Neural progenitor cell (in vitro differentiated cells): ENCODE results near the gene TP63. TPM values are rescaled to one million over a fixed set of nuclear protein-coding genes. Genes with fewer than 3 reads are reported as not detected.

Source experiments
- DNase-seq: peaks from one replicate; pipeline ENCODE4 v3.0.0-alpha.2; 2016; ENCODE audit warnings: low spot score
- H2AFZ ChIP-seq: fragments of 200-600 bp; sonication (generic); replicated peaks from 2 replicates; pipeline ENCODE4 v1.6.1; 2016; ENCODE audit warnings: antibody characterized with exemption
- H3F3A ChIP-seq: fragments of 200-600 bp; sonication (generic); 2 replicates; pipeline ENCODE4 v1.6.1; 2016; ENCODE audit warnings: antibody characterized with exemption, low read depth
- H3K27ac ChIP-seq: fragments of 200-600 bp; sonication (generic); 2 replicates; pipeline ENCODE4 v1.5.1; 2016; ENCODE audit warnings: mild to moderate bottlenecking
- H3K27me3 ChIP-seq: fragments of 200-600 bp; sonication (generic); 2 replicates; pipeline ENCODE4 v1.6.1; 2016; ENCODE audit warnings: mild to moderate bottlenecking, moderate library complexity
- H3K36me3 ChIP-seq: fragments of 200-600 bp; sonication (generic); 2 replicates; pipeline ENCODE4 v1.5.1; 2016
- H3K4me1 ChIP-seq: fragments of 200-600 bp; sonication (generic); 2 replicates; pipeline ENCODE4 v1.6.1; 2016; ENCODE audit warnings: mixed run types
- H3K4me2 ChIP-seq: fragments of 200-600 bp; sonication (generic); 2 replicates; pipeline ENCODE4 v1.6.1; 2016
- H3K4me3 ChIP-seq: fragments of 200-600 bp; sonication (generic); 2 replicates; pipeline ENCODE4 v1.5.1; 2016
- H3K79me2 ChIP-seq: fragments of 200-600 bp; sonication (generic); 2 replicates; pipeline ENCODE4 v1.6.1; 2016; ENCODE audit warnings: low read depth
- H3K9ac ChIP-seq: fragments of 200-600 bp; sonication (generic); 2 replicates; pipeline ENCODE4 v1.6.1; 2016
- H3K9me3 ChIP-seq: fragments of 200-600 bp; sonication (generic); 2 replicates; pipeline ENCODE4 v1.5.1; 2016; ENCODE audit warnings: low read depth
- H4K20me1 ChIP-seq: fragments of 200-600 bp; sonication (generic); 2 replicates; pipeline ENCODE4 v1.6.1; 2016; ENCODE audit warnings: low read depth
- H3K27ac Mint-ChIP-seq: 3 replicates; pipeline ENCODE4 v1.8.0; 2021; ENCODE audit warnings: mixed read lengths
- H3K27me3 Mint-ChIP-seq: 2 replicates; pipeline ENCODE4 v1.8.0; 2022; ENCODE audit warnings: low read depth, mild to moderate bottlenecking, inconsistent platforms, moderate library complexity, mixed read lengths; ENCODE audit not compliant: insufficient read depth
- H3K36me3 Mint-ChIP-seq: 3 replicates; pipeline ENCODE4 v1.8.0; 2021; ENCODE audit warnings: mixed read lengths
- H3K4me1 Mint-ChIP-seq: 3 replicates; pipeline ENCODE4 v1.8.0; 2021; ENCODE audit warnings: mixed read lengths
- H3K4me3 Mint-ChIP-seq: 3 replicates; pipeline ENCODE4 v1.8.0; 2021; ENCODE audit warnings: mild to moderate bottlenecking, moderate library complexity, mixed read lengths
- H3K9me3 Mint-ChIP-seq: 3 replicates; pipeline ENCODE4 v1.8.0; 2020; ENCODE audit warnings: mixed read lengths
- CTCF ChIP-seq: fragments of 200-600 bp; sonication (generic); IDR thresholded peaks from 2 replicates; pipeline ENCODE4 v1.5.1; 2017; ENCODE audit warnings: antibody characterized with exemption, mild to moderate bottlenecking
- EZH2 ChIP-seq: fragments of 200-600 bp; sonication (generic); IDR thresholded peaks from 2 replicates; pipeline ENCODE4 v1.6.1; 2017; ENCODE audit warnings: antibody characterized with exemption, mild to moderate bottlenecking, moderate library complexity
- EZH2phosphoT487 ChIP-seq: fragments of 200-600 bp; sonication (generic); IDR thresholded peaks from 2 replicates; pipeline ENCODE4 v1.6.1; 2017; ENCODE audit warnings: antibody characterized with exemption
- total RNA-seq: library from RNA; depleted of rRNA; stranded (reverse); fragments of >200 nt; gene quantifications from 2 replicates; pipeline ENCODE4 v1.2.3, GENCODE V29; 2015; ENCODE audit warnings: low replicate concordance

The TP63 gene
- total RNA-seq, 1 donor from 2014 or later = 0.62 TPM

- no peaks in the 10 kb centered on the region for H3K36me3 Mint-ChIP-seq
- no peak overlapping the region for H3K9ac ChIP-seq
- no peak for DNase-seq
- no peaks in the 10 kb centered on the region for H3K4me1 Mint-ChIP-seq
- no peaks in the 10 kb centered on the region for H3K27me3 ChIP-seq
- H3K36me3 ChIP-seq = no peaks in the 10 kb centered on the region
- H3K4me1 ChIP-seq = no peaks in the 10 kb centered on the region
- H3K9me3 Mint-ChIP-seq = no peaks in the 10 kb centered on the region
- H3K4me3 ChIP-seq = no peak overlapping the region
- no peaks in the 10 kb centered on the region for H3K9me3 ChIP-seq
- H3K79me2 ChIP-seq = no peaks in the 10 kb centered on the region
- no peak overlapping the region for H2AFZ ChIP-seq
- H3K4me2 ChIP-seq = no peak overlapping the region
- no peaks in the 10 kb centered on the region for H4K20me1 ChIP-seq
- H3K27ac Mint-ChIP-seq = no peak overlapping the region
- H3K27me3 Mint-ChIP-seq = no peaks in the 10 kb centered on the region
- H3K27ac ChIP-seq = no peak overlapping the region
- TF ChIP-seq EZH2phosphoT487 (no peak), CTCF (no peak), EZH2 (no peak)
- H3F3A ChIP-seq = no peaks in the 10 kb centered on the region
- no peak overlapping the region for H3K4me3 Mint-ChIP-seq
Observed at GRCh38 chr3:189909139-189909538, 277.9 kb downstream of the TP63 start.

GRCh38 chr3:189909573-189909972, 278.4 kb downstream of the TP63 start:
- no peak for DNase-seq
- no peaks in the 10 kb centered on the region for H3K36me3 Mint-ChIP-seq
- no peak overlapping the region for H3K4me3 ChIP-seq

DNA sequence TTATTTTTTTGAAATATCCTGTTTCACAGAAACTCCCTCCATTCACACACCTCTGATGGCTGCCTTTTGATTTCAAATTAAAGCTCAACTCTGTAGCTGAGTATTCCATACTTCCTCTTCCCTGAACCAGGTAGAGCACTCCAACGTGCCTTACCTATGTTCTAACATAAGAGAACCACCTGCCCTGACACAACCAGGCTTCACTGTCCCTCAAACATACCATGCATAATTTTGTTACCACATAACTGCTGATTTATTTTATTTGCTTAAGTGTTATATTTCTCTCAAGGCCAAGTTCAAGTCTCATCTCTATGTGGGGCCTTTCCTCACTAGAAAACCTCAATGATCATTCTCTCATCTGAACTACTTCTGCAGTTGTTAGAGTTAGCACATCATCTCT, 279.8 kb downstream of the TP63 start:
- no peaks in the 10 kb centered on the region for H3K9me3 Mint-ChIP-seq
- no peak overlapping the region for H3K9ac ChIP-seq
- no peaks in the 10 kb centered on the region for H3K36me3 ChIP-seq
- no peak overlapping the region for H3K27ac ChIP-seq
- no peaks in the 10 kb centered on the region for H3K36me3 Mint-ChIP-seq
- no peaks in the 10 kb centered on the region for H3F3A ChIP-seq
- no peak overlapping the region for H3K4me3 ChIP-seq
- no peak overlapping the region for H2AFZ ChIP-seq
- no peaks in the 10 kb centered on the region for H3K27me3 Mint-ChIP-seq
- no peaks in the 10 kb centered on the region for H4K20me1 ChIP-seq
- TF ChIP-seq CTCF = no peak
- no peak for TF ChIP-seq EZH2
- TF ChIP-seq EZH2phosphoT487 = no peak
- H3K9me3 ChIP-seq = no peaks in the 10 kb centered on the region
- no peak for DNase-seq
- no peak overlapping the region for H3K4me3 Mint-ChIP-seq
- H3K4me2 ChIP-seq = no peak overlapping the region
- H3K79me2 ChIP-seq = no peaks in the 10 kb centered on the region
- no peaks in the 10 kb centered on the region for H3K27me3 ChIP-seq
- no peaks in the 10 kb centered on the region for H3K4me1 Mint-ChIP-seq
- no peaks in the 10 kb centered on the region for H3K4me1 ChIP-seq
- H3K27ac Mint-ChIP-seq = no peak overlapping the region

More at GRCh38 chr3:189909573-189909972, 278.4 kb downstream of the TP63 start:
- Mint-ChIP-seq H3K27ac (no peak overlapping the region), H3K9me3 (no peaks in the 10 kb centered on the region), H3K4me1 (no peaks in the 10 kb centered on the region), H3K27me3 (no peaks in the 10 kb centered on the region), H3K4me3 (no peak overlapping the region)
- Histone ChIP-seq H3K4me2 (no peak overlapping the region), H4K20me1 (no peaks in the 10 kb centered on the region), H3K27ac (no peak overlapping the region), H3K79me2 (no peaks in the 10 kb centered on the region), H3F3A (no peaks in the 10 kb centered on the region), H3K9me3 (no peaks in the 10 kb centered on the region), H3K4me1 (no peaks in the 10 kb centered on the region), H2AFZ (no peak overlapping the region), H3K9ac (no peak overlapping the region), H3K27me3 (no peaks in the 10 kb centered on the region), H3K36me3 (no peaks in the 10 kb centered on the region)
- TF ChIP-seq EZH2 (no peak), CTCF (no peak), EZH2phosphoT487 (no peak)

GRCh38 chr3:189914799-189915198, 283.6 kb downstream of the TP63 start:
- H3F3A ChIP-seq = no peaks in the 10 kb centered on the region
- H4K20me1 ChIP-seq = no peaks in the 10 kb centered on the region
- no peak overlapping the region for H3K4me2 ChIP-seq
- H2AFZ ChIP-seq = no peak overlapping the region
- Mint-ChIP-seq H3K27me3 (peaks cover 2% of the 10 kb centered on the region), H3K9me3 (no peaks in the 10 kb centered on the region), H3K27ac (no peak overlapping the region), H3K4me3 (no peak overlapping the region), H3K36me3 (no peaks in the 10 kb centered on the region), H3K4me1 (no peaks in the 10 kb centered on the region)
- H3K79me2 ChIP-seq = no peaks in the 10 kb centered on the region
- no peaks in the 10 kb centered on the region for H3K9me3 ChIP-seq
- no peak for DNase-seq
- no peak overlapping the region for H3K9ac ChIP-seq
- no peak overlapping the region for H3K4me3 ChIP-seq
- no peaks in the 10 kb centered on the region for H3K4me1 ChIP-seq
- H3K27ac ChIP-seq = no peak overlapping the region
- TF ChIP-seq EZH2 (no peak), CTCF (no peak), EZH2phosphoT487 (no peak)
- no peaks in the 10 kb centered on the region for H3K27me3 ChIP-seq
- H3K36me3 ChIP-seq = no peaks in the 10 kb centered on the region
